Endodermal cell (in vitro differentiated cells): ENCODE measurements around the gene MMP13. TPM values are rescaled to one million over a fixed set of nuclear protein-coding genes. Genes with fewer than 3 reads are reported as not detected.

Source experiments
- DNase-seq: peaks from one replicate; pipeline ENCODE4 v3.0.0-alpha.2; 2017
- H3K27ac ChIP-seq: 2 replicates; pipeline ENCODE4 v1.5.1; 2013; ENCODE audit warnings: mild to moderate bottlenecking, low read depth, low read length, moderate library complexity
- H3K27me3 ChIP-seq: 2 replicates; pipeline ENCODE4 v1.6.1; 2013; ENCODE audit warnings: mild to moderate bottlenecking, low read length, moderate library complexity; ENCODE audit not compliant: insufficient read depth, control insufficient read depth, poor library complexity, severe bottlenecking
- H3K36me3 ChIP-seq: 2 replicates; pipeline ENCODE4 v1.7.0; 2013; ENCODE audit warnings: mild to moderate bottlenecking, low read length, moderate library complexity; ENCODE audit not compliant: control insufficient read depth, insufficient read depth
- H3K4me1 ChIP-seq: one replicate; pipeline ENCODE4 v1.7.0; 2013; ENCODE audit warnings: low read length; ENCODE audit not compliant: control insufficient read depth, insufficient read depth
- H3K4me3 ChIP-seq: 2 replicates; pipeline ENCODE4 v1.5.1; 2013; ENCODE audit warnings: mild to moderate bottlenecking, low read length, moderate library complexity
- H3K9ac ChIP-seq: 2 replicates; pipeline ENCODE4 v1.6.1; 2013; ENCODE audit warnings: mild to moderate bottlenecking, low read length, moderate library complexity; ENCODE audit not compliant: poor library complexity, severe bottlenecking; ENCODE audit errors: extremely low read depth
- H3K9me3 ChIP-seq: 2 replicates; pipeline ENCODE4 v1.6.1; 2013; ENCODE audit warnings: mild to moderate bottlenecking, low read length, moderate library complexity; ENCODE audit not compliant: control insufficient read depth
- H3K27ac Mint-ChIP-seq: 2 replicates; pipeline ENCODE4 v1.8.0; 2020; ENCODE audit warnings: mixed read lengths
- H3K27me3 Mint-ChIP-seq: 2 replicates; pipeline ENCODE4 v1.8.0; 2021; ENCODE audit warnings: mild to moderate bottlenecking, mixed read lengths; ENCODE audit not compliant: insufficient read depth
- H3K36me3 Mint-ChIP-seq: 2 replicates; pipeline ENCODE4 v1.8.0; 2020; ENCODE audit warnings: low read depth, mixed read lengths
- H3K4me1 Mint-ChIP-seq: 2 replicates; pipeline ENCODE4 v1.8.0; 2020; ENCODE audit warnings: mixed read lengths
- H3K4me3 Mint-ChIP-seq: 2 replicates; pipeline ENCODE4 v1.8.0; 2020; ENCODE audit warnings: mild to moderate bottlenecking, moderate library complexity, mixed read lengths
- H3K9me3 Mint-ChIP-seq: 2 replicates; pipeline ENCODE4 v1.8.0; 2020; ENCODE audit warnings: mild to moderate bottlenecking, mixed read lengths
- WGBS, 2 experiments: methylation state at CpG; one replicate each; pipeline versions ENCODE4 v1.1.5 to v1.1.7; 2013; ENCODE audit warnings: missing lambda C conversion rate in 2 of 2, mixed read lengths in 1 of 2; ENCODE audit not compliant: insufficient coverage in 1 of 2, insufficient read length in 1 of 2; 5-methylcytosine and 5-hydroxymethylcytosine counted together
- total RNA-seq, 2 donors: library from RNA; stranded (reverse); fragmentation: NEBNext Ultra II Directional in 1 of 2; extraction: Animal tissue kit (Norgen Biotek cat#: 25700) in 1 of 2; gene quantifications; 2 replicates in 1 of 2; 3 replicates in 1 of 2; pipeline ENCODE4 v1.2.1, GENCODE V29; 2021
- TF ChIP-seq, protein P1 (sequence below): fragments of 200-600 bp; sonication (generic); conservative IDR thresholded peaks from 2 replicates; pipeline ENCODE4 v1.5.0; 2021; ENCODE audit warnings: antibody characterized with exemption, mild to moderate bottlenecking

The MMP13 gene
- total RNA-seq, 2 donors from 2014 or later = not detected

DNA sequence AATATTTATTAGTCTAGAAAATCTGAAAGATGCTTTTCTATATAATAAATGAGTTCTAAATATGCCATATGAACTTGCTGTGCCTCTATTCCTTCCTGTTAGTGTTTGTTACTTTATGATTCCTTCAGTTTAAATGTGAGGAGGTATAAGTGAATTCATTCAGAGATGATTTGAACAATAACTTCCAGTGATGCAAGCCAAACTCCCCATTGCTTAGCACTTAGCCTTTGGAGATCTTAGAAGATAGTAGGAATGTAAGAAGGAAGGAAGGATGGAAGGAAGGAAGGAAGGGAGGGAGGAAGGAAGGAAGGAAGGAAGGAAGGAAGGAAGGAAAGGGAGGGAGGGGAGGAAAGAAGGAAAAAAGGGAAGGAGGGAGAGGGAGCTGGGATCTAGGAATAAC, 25.1 kb downstream of the MMP13 start:
- Histone ChIP-seq H3K4me3 (no peak overlapping the region), H3K27me3 (no peaks in the 10 kb centered on the region), H3K4me1 (no peaks in the 10 kb centered on the region), H3K27ac (no peak overlapping the region), H3K9me3 (no peaks in the 10 kb centered on the region), H3K9ac (no peak overlapping the region), H3K36me3 (no peaks in the 10 kb centered on the region)
- Mint-ChIP-seq H3K36me3 (no peaks in the 10 kb centered on the region), H3K27me3 (peaks cover 2% of the 10 kb centered on the region), H3K4me3 (no peak overlapping the region), H3K27ac (no peak overlapping the region), H3K9me3 (no peaks in the 10 kb centered on the region), H3K4me1 (no peaks in the 10 kb centered on the region)
- TF ChIP-seq, protein P1, sequence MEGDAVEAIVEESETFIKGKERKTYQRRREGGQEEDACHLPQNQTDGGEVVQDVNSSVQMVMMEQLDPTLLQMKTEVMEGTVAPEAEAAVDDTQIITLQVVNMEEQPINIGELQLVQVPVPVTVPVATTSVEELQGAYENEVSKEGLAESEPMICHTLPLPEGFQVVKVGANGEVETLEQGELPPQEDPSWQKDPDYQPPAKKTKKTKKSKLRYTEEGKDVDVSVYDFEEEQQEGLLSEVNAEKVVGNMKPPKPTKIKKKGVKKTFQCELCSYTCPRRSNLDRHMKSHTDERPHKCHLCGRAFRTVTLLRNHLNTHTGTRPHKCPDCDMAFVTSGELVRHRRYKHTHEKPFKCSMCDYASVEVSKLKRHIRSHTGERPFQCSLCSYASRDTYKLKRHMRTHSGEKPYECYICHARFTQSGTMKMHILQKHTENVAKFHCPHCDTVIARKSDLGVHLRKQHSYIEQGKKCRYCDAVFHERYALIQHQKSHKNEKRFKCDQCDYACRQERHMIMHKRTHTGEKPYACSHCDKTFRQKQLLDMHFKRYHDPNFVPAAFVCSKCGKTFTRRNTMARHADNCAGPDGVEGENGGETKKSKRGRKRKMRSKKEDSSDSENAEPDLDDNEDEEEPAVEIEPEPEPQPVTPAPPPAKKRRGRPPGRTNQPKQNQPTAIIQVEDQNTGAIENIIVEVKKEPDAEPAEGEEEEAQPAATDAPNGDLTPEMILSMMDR = no peak
- no peak for DNase-seq

DNA sequence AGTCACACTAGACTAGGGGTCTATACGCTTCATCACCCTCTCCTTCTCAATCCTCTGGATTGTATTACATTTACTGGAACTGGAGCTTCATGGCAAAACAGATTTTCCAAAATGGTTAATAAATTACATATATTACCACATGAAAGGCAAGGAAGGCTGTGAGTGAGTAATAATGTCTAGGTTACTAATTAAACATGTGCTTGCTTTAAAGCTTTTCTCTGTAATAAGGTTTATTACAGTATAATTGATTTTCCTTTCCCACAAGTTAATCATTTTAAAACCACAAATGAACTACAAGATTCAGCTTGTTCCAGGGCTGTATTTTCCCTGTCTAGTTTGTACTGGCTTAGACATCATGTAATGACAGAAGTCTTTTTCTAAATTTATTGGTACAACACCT, 25.6 kb downstream of the MMP13 start:
- no peak for DNase-seq
- no peaks in the 10 kb centered on the region for H3K9me3 Mint-ChIP-seq
- Histone ChIP-seq H3K4me1 (no peaks in the 10 kb centered on the region), H3K9ac (no peak overlapping the region), H3K27me3 (no peaks in the 10 kb centered on the region), H3K36me3 (no peaks in the 10 kb centered on the region), H3K27ac (no peak overlapping the region), H3K4me3 (no peak overlapping the region), H3K9me3 (no peaks in the 10 kb centered on the region)
- H3K4me3 Mint-ChIP-seq = no peak overlapping the region
- H3K27me3 Mint-ChIP-seq = peaks cover 2% of the 10 kb centered on the region
- no peaks in the 10 kb centered on the region for H3K36me3 Mint-ChIP-seq
- TF ChIP-seq, protein P1 = no peak
- 94% methylated on average over 1 of the region's 1 CpG; no CpG with 5 or more reads in 1 of the 2 experiments for WGBS, 2 experiments
- no peak overlapping the region for H3K27ac Mint-ChIP-seq
- H3K4me1 Mint-ChIP-seq = no peaks in the 10 kb centered on the region

DNA sequence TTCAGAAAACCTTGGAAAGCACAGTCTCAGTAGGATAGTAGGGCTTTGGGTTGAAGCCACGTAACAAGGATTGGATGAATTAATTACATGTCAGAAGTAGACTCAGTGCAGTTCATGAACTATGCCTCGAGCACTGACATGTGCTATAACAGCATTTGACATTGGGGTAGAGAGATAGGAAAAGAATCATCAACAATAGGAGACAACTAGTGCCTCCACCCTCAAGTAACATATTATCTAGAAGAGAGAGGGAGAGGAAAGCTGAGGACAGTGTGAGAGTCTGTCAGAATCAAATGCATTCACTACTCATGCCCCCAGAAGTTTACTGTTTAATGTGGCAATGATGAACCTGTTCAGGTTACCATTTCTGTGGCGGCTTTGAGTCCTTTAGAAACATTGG, 26.4 kb downstream of the MMP13 start:
- H3K9me3 ChIP-seq = no peaks in the 10 kb centered on the region
- DNase-seq = no peak
- no peak overlapping the region for H3K9ac ChIP-seq
- no peaks in the 10 kb centered on the region for H3K9me3 Mint-ChIP-seq
- H3K27ac ChIP-seq = no peak overlapping the region
- TF ChIP-seq, protein P1 = no peak
- no peak overlapping the region for H3K4me3 ChIP-seq
- H3K4me3 Mint-ChIP-seq = no peak overlapping the region
- no peaks in the 10 kb centered on the region for H3K27me3 ChIP-seq
- 84 to 91% methylated on average over 3 of the region's 3 CpGs for WGBS, 2 experiments
- no peaks in the 10 kb centered on the region for H3K4me1 Mint-ChIP-seq
- peaks cover 2% of the 10 kb centered on the region for H3K27me3 Mint-ChIP-seq
- no peak overlapping the region for H3K27ac Mint-ChIP-seq
- H3K36me3 Mint-ChIP-seq = no peaks in the 10 kb centered on the region
- H3K36me3 ChIP-seq = no peaks in the 10 kb centered on the region
- H3K4me1 ChIP-seq = no peaks in the 10 kb centered on the region
